ENCODE data around the gene TXNDC2.
"Not testable (repeated sequence)": the region's sequence is repeated elsewhere in the genome, so short reads cannot be mapped to it uniquely, and the experiment has no call there.

The TXNDC2 gene

DNA sequence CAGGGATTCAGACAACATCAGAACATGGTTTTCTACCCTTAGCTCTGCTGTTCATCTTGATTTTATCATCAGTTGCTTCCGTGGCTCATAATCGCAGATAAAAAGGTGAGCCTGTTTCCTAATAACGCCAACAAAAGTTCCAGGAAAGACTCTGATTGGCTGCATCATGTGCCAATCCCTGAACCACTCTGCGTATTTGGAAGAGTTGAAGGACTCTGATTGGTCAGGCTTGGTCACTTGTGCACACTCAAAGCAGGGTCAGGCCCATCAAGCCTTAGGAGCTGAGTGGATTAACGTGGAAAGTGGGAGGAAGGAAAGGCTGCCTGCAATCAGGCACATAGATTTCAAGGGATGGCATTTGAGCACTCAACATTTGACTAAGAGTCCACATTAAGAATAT, 11.4 kb downstream of the TXNDC2 start:
- TF ChIP-seq, protein P1, sequence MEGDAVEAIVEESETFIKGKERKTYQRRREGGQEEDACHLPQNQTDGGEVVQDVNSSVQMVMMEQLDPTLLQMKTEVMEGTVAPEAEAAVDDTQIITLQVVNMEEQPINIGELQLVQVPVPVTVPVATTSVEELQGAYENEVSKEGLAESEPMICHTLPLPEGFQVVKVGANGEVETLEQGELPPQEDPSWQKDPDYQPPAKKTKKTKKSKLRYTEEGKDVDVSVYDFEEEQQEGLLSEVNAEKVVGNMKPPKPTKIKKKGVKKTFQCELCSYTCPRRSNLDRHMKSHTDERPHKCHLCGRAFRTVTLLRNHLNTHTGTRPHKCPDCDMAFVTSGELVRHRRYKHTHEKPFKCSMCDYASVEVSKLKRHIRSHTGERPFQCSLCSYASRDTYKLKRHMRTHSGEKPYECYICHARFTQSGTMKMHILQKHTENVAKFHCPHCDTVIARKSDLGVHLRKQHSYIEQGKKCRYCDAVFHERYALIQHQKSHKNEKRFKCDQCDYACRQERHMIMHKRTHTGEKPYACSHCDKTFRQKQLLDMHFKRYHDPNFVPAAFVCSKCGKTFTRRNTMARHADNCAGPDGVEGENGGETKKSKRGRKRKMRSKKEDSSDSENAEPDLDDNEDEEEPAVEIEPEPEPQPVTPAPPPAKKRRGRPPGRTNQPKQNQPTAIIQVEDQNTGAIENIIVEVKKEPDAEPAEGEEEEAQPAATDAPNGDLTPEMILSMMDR (conservative IDR thresholded peaks at IDR 0.05; ENCODE audit: low read depth, low read length), result no peak
- no peak for DNase-seq (ENCODE audit: low read depth)

GRCh38 chr18:9897787-9898291, 12.1 kb downstream of the TXNDC2 start:
- H3K4me3 ChIP-seq (ENCODE audit: low read length); DNase-seq (ENCODE audit: low read depth): not testable (repeated sequence)

More for the DNA sequence above, 11.4 kb downstream of the TXNDC2 start:
- H3K4me3 ChIP-seq (ENCODE audit: low read length), result no peak overlapping the region

DNA sequence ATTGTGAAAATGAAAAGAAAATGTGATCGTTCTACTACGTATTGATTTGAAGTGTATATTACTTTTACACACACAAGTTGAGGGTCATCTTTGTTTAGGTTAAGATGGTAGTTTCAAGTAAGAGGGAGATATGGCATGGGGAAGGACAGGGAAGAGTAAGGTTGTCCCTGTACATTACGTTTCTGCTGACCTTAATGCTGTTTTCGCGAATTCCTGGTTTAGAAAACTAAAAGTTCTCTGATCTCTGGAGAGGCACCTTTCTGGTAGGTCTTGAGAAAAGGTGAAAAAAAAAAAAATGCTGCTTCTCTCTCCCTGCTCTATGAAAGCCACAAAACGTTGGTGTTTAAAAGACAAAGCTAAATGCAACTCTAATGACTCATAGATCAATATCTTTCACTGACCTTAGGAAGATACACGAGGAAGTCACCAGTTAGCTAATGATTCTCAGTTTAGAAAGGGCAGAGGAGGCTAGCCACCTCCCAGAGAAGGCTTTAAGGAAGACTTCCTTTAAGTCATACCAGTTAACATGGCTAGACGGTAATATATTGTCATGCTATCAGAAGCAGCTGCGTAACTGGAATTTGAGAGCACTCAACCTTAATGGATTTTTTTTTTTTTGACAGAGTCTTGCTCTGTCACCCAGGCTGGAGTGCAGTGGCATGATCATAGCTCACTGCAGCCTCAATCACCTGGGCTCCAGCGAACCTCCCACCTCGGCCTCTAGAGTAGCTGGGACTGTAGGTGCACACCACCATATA, 13.2 kb downstream of the TXNDC2 start:
- DNase-seq (ENCODE audit: low read depth), result no peak
- TF ChIP-seq, protein P1 (conservative IDR thresholded peaks at IDR 0.05; ENCODE audit: low read depth, low read length), result no peak
- H3K4me3 ChIP-seq (ENCODE audit: low read length), result no peak overlapping the region

DNA sequence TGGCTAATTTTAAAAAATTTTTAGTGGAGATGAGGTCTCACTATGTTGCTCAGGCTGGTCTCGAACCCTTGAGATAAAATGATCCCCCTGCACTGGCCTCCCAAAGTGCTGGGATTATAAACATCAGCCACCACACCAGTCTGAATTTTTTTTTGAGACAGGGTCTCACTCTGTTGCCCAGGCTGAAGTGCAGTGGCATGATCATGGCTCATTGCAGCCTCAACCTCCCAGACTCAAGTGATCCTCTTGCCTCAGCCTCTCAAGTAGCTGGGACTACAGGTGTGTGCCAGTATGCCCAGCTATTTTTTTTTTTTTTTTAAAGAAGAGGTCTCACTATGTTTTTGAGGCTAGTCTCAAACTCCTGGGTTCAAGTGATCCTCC, 13.8 kb downstream of the TXNDC2 start:
- not testable (repeated sequence) for DNase-seq (ENCODE audit: low read depth); H3K4me3 ChIP-seq (ENCODE audit: low read length)

GRCh38 chr18:9900699-9901098, 14.9 kb downstream of the TXNDC2 start:
- TF ChIP-seq, protein P1 (conservative IDR thresholded peaks at IDR 0.05; ENCODE audit: low read depth, low read length), result no peak
- no peak overlapping the region for H3K4me3 ChIP-seq (ENCODE audit: low read length)
- DNase-seq (ENCODE audit: low read depth), result no peak

DNA sequence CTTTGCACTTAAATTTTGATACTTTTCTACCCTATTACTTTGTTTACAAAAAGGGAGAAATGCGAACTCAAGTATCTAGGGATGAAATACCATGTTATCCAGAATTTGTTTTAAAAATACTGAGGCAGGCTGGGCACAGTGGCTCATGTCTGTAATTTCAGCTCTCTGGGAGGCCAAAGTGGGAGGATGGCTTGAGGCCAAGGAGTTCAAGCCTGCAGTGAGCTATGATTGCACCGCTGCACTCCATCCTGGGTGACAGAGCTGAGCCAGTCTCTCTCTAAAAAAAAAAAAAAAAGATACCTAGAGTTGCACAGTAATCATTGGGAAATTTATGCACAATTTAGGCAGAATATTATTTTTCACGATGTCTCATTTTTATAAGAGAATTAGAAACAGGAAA, 15.6 kb downstream of the TXNDC2 start:
- TF ChIP-seq, protein P1 (conservative IDR thresholded peaks at IDR 0.05; ENCODE audit: low read depth, low read length), result no peak
- no peak overlapping the region for H3K4me3 ChIP-seq (ENCODE audit: low read length)
- DNase-seq (ENCODE audit: low read depth), result no peak

GRCh38 chr18:9902264-9902663, 16.5 kb downstream of the TXNDC2 start:
- not testable (repeated sequence) for DNase-seq (ENCODE audit: low read depth); H3K4me3 ChIP-seq (ENCODE audit: low read length)

- H3K4me3 ChIP-seq (ENCODE audit: low read length), result no peak overlapping the region
- DNase-seq (ENCODE audit: low read depth), result no peak
- TF ChIP-seq, protein P1 (conservative IDR thresholded peaks at IDR 0.05; ENCODE audit: low read depth, low read length), result no peak
These were observed 17.1 kb downstream of the TXNDC2 start for GRCh38 chr18:9902832-9903231.
